ENCODE data around the gene TNFAIP8.
"Not testable (repeated sequence)": the region's sequence is repeated elsewhere in the genome, so short reads cannot be mapped to it uniquely, and the experiment has no call there.

TNFAIP8 gene

GRCh38 chr5:119444643-119445042 is 88.8 kb downstream of the TNFAIP8 start:
- not testable (repeated sequence) for DNase-seq (ENCODE audit: extremely low spot score, insufficient read length, low read depth); FAIRE-seq

GRCh38 chr5:119445544-119445943 is 89.7 kb downstream of the TNFAIP8 start:
- no peak for DNase-seq (ENCODE audit: extremely low spot score, insufficient read length, low read depth)

More at GRCh38 chr5:119445544-119445943, 89.7 kb downstream of the TNFAIP8 start:
- FAIRE-seq, result no peak
